GM19043 (cell line): ENCODE results near the gene ISCA2.

Source experiments
- ATAC-seq: cut with Tn5 transposase; IDR thresholded peaks from one replicate; pipeline ENCODE4 v1.9.1; 2021; ENCODE audit warnings: low read depth; ENCODE audit not compliant: unreplicated experiment

The ISCA2 gene

DNA sequence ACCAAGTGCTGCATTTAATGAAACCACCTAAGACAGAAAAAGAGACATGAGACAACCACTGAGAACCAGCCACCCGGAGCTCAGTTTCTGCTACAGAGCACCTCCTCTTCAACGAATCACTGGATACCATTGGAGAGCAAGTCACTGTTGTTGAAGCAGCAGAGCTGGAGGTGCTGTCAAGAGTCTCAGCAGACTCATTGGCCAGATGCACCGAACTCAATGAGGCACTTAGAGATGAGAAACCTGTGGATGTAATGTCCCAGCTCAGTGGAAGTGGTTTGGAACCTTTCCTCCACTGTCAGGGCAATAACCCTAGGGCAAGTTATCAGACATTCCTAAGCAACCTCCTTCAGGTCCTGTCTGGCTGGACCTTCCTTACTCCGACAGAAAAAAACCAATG is 13.5 kb upstream of the ISCA2 start:
- no peak for ATAC-seq

DNA sequence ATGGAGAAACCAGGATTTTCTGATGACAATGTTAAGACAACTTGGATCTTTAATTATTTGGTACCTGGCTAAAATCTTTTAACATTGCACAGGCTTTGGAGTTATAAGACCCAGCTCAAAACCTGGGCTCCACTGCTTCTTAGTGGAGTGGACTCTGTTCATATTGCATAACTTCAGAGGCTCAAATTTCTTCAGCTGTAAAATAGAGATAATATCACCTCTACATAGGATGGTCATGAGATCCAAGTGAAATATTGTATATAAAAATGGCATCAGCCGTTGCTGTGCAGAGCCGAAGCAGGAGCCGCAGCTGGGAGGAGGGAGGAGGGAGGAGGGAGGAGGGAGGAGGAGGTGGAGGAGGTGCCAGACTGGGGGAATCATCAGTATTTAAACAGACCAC is 11.0 kb upstream of the ISCA2 start:
- ATAC-seq: no peak

DNA sequence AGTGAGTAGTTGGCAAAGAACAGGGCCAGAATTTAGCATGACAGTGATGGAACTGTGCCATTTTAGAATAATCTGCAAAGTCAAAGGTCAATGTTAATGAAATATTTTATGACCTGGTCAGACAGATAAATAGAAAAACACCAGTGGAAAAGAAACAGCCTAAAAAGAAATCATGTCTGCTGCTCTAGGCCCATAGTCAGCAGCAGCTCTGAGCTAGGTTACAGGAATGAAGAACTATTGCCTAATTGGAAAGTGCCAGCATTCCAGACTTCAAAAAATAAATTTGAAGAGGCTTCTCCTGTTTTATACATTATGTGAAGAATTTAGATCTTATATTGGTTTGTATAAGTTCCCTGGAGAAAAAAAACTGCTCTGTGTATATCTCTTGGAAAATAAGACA is 10.2 kb upstream of the ISCA2 start:
- ATAC-seq: no peak

DNA sequence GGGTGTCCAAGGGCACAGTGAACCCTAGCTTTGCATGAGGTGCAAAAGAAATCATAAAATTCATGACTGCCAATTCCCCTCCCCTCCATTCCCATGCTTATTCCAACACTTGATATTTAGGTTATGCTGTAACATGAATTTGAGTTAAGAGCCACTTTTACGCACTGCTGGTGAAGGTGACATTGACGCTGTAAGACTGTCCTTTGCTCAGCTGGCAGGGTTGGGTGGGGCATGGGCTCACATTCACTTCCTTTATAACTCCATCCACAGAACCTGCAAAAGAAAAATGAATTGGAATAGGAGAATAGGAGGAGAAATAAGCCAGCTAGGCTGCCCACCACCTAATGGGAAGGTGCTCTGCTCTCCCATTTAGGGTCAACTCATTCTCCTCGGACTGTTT is 7.4 kb upstream of the ISCA2 start:
- no peak for ATAC-seq

DNA sequence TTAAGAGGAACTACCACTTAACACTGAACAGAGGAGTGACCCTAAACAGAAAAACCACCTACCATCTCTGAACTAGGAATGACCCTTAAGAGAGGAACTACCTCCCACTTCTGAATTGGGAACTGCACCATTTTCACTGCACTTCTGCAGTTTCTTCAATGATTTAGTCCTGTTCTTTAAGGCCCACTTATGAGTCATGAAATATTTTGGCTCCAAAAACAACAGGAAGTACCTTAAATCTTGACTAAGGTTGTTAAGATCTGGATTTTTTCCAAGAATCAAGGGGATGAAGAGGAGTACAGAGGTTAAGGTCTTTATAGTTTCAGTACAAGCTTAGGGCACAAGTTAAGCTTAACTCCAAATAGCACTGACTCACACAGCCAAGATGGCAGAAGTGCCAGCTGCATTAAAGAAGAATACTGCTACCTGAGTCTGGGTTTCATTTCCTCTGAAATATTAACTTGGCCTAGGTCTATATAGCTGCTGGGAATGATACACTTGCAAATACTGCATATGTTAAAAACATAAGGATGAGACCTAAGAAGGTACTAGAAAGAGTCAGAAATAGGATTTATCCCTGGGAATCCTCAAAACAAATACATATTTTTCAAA is 4.7 kb upstream of the ISCA2 start:
- ATAC-seq: no peak

DNA sequence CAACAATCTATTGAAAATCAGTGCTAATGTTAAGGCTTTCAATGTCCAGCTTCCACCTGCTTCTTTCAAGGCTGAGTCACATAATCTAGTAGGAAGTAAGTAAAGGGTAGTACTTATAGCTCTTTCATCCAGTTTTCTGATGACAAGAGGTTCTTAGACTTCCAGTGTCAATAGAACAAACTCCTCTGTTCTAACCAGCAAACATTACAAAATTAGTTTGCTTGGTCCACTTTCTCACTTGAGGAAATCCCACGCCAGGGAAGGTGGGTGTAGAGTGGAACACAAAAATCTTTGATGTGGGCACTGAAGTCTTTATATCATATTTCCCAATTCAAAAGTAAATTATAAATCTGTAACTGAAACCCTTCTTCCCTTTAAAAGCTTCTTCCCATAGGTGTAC is 3.1 kb upstream of the ISCA2 start:
- no peak for ATAC-seq

DNA sequence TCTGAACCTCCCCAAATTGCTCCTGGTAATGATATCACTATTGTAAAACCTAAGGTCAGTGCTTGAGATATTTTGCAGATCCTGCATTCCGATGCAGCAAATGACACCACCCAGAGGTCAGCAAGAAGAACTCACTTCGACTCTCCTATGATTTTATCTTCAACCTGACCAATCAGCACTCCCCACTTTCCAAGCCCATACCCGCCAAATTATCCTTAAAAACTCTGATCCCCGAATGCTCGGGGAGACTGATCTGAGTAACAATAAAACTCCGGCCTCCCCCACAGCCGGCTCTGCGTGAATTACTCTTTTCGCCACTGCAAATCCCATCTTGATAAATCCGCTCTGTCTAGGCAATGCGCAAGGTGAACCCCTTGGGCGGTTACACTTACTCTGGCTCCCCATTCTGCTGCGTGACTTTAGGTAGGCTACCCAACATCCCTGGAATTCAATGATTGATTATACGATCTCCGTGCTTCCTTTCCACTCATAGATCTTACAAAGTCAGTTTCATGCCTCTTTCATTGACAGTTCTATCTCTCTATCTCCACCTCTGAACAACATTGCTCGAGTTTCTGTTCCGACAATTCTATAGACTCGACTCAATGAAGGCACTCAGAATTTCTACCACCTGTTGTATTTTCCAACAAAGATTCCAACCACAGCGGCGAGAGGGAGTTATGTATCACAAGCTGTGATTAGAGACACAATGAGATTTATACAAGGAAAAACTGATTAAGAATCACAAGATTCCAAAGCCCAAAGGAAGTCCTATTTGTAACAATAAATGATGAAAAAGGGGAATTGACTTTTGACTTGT is 1.4 kb upstream of the ISCA2 start:
- no peak for ATAC-seq

DNA sequence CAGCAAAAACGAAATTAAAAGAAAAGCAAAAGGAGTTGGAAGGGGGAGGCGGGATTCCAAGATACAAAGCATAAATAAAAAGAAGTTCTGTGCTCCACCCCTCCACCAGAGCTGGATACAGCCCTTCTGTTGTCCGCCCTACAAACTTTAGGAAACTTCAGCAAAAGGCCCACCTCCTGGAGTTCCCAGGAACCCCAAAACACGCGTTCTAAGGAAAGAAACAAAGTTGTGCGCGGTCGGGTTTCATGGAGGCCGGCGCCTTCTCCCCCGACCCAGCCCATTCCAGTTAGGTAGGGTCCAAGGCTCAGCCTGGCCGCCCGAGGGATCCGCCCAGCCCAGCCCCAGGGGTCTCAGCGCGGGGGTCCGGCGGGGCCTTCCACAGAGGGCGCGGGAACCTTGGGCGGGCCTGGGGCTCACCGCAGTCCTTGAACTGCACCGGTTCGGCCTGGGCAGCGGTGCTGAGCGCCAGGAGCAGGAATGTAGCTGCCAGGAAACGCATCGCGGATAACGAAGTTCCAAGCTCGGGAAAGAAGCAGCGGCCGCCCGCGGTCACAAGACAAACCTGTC is 706 bp upstream of the ISCA2 start, which contains the start of gene NPC2:
NPC2 (minus strand) TSS at position 530 of the 567 bp plus-strand sequence; CDS start at position 499, 31 bp downstream.
- ATAC-seq: no peak

DNA sequence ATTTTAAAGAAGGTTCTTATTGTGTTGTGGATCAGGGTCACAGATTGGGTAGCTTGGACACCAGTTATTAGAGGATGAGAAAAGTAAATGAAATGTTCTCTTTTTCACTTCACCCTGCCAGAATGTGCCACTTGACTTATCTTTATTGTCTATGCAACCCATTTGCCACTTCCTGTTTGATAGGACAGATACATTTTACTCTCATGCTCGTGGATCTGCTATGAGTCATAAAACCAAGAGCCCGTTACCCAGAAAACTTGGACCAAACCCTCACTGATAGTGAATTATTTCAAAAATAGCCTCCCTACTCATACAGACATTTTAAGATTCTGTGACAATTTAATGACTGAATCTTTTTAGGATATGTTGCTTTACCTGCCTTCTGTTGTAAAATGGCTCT is 1.8 kb downstream of the ISCA2 start:
- no peak for ATAC-seq

DNA sequence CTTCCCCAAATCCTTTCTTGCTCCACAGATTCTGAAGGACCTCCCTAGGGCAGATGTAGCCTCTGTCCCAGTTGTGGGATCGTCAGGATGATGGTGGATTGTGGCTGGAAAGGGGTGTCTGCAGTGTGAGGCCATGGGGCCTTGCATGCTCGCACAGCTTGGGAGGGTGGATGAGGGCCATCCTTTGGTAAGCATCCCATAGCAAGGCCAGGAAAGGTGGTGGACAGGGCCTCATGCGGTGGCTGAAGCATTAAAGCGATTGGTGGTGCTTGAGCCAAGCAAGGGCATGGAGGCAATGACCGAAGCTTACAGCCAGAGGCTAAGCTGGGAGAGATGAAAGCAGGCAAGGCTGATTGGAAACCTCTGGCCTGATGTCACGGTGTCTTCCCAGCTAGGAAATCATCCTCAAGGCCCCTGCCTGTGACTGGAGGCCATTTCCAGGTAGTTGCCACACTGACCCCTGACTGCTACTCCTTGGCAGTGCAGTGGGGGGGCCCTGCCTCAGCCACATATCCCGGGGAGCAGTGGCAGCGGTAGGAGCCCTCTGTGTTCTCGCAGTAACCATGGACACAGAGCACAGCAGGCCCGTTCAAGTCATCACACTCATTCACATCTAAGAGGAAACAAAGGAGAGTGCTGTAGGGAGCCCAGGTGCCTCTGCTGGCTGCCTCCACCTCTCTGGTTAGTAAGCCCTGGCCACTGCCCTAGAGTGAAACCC is 7.0 kb downstream of the ISCA2 start:
- no peak for ATAC-seq

DNA sequence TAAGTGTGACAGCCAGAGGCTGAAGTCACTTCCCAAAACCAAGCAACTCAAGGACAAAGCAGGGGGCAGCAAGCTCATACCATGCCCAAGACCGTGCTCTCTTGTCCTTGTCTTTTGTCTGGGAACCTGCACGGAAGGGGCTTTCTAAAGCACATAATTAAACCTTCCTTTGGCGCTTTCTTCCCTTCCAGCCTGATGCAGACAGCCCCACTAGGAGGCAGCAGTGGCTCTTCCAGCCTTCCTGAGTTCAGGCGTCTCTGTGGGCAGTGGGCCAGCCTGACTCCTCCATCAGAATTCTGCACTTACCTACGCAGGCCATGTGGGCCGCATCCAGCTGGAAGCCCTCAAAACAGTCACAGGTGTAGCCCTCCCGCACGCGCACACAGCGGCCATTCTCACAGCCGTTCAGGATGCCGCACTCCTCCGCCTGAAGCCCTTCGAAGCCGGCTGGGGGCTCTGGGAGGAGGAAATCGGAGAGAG is 7.6 kb downstream of the ISCA2 start:
- no peak for ATAC-seq

DNA sequence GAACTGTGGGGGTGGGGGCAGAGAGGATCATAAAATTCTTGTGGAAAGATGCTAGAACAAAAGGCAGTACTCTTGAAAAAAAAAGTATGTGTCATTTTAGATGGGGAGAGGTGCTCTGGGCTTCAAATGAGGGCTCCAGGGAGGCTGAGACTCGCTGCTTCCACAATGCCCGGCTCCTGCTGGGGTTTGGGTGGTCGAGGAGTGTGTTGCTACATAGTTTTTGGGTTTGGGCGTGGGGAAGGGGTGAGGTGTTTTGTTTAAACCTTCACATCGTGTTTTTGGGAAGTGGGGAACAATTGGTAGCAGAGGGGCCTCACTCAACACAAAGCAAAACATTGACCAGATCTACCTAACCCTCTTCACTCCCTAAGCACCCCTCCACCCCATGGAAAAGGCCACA is 8.1 kb downstream of the ISCA2 start:
- no peak for ATAC-seq

DNA sequence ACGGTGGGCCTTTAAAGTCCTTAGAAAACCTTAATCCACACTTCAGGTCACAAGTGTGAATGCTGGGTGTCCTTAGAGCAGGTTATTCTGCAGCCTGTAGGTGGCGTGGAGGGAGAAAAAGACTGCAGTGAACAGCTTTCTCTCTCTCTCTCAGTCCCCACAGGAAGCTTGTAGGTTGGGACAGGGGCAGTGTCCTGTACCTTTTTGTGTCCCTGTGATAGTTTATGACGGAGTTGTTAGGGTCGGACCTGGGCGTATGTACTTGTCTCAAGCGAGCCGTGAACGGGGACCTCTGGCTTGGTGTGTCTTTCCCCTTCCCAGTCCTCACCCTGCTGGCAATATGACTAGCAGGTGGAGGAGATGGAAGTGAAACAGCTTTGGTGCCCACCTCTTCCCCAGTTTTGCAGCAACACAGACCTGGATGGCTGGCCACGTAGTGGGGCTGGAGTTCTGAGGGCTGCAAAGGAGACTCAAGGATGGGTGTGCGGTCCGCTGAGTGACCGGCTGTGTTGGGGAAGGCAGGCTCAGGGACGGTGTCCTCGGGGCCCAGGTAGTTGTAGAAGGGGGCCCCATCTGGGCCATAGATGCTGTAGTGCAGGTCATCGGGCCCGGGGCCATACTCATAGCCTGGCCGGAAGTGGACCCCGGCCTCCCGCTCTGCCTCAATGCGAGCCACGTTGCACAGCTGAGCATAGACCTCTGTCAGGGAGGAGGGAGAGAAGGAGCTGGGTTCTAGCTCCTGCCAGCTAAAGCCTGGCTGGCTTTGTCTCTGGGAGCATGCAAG is 8.9 kb downstream of the ISCA2 start:
- no peak for ATAC-seq

DNA sequence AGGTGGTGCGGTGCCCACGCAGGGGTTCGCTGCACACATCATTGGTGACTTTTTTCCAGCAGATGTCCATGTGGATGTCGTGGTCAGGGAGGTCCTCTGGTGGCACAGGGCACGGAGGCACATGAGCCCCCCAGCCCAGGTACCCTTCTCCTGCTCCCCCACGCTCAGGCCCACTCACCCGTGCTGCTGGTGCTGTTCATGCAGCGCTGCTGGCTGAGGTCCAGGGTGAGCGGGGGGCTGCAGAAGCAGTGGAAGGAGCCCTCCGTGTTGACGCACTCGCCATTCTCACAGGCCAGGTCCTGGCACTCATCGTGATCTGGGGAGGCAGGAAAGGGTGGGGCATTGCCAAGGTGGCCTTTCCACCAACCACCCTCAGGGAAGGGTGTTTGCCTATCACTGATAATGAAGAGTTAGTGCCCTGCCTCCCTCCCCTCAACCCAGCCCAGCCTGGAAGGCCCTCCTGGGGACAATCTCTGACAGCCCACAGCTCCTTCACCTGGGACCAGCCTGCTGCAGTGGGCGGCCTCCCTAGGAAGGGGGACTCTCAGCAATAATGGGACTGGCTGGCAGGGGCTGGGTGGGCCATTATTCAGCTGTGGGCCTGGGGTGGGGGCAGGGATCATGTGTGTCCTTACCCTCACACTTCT is 9.8 kb downstream of the ISCA2 start:
- no peak for ATAC-seq

DNA sequence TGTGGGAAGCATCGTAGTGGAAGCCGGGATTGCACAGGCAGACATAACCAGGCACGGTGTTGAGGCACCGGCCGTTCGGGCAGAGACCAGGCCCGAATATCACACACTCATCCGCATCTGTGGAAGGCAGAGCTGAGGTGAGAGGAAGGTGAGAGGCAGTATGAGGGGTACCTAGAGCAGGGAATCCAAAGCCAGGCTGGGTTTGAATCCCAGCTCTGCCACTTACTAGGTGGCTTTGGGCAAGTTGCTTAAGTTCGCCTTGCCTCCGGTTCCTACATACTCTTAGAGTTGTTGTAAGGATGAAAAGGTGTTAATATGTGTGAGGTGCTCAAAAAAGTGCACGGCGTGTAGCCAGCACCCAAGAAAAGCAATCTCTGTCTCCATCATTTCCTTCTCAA is 10.4 kb downstream of the ISCA2 start:
- no peak for ATAC-seq

DNA sequence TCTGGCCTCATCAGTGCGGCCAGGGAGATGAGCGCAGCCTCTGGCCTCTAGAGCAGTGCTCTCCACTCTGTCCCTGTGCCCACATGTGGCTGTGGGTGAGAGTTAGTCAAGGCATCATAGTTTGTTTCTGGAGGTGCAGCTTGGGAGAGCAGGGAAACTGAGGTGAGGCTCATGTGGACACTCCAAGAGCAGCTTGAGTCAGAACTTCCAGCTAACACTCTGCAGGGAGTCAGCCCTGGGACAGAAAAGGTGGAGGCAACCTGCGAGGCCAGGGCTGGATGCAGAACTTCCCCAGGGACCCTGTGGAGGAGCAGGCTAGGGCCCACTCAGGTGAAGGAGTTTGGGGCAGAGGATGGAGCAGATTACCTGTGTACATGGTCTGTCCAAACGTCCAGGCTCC is 10.8 kb downstream of the ISCA2 start:
- no peak for ATAC-seq

DNA sequence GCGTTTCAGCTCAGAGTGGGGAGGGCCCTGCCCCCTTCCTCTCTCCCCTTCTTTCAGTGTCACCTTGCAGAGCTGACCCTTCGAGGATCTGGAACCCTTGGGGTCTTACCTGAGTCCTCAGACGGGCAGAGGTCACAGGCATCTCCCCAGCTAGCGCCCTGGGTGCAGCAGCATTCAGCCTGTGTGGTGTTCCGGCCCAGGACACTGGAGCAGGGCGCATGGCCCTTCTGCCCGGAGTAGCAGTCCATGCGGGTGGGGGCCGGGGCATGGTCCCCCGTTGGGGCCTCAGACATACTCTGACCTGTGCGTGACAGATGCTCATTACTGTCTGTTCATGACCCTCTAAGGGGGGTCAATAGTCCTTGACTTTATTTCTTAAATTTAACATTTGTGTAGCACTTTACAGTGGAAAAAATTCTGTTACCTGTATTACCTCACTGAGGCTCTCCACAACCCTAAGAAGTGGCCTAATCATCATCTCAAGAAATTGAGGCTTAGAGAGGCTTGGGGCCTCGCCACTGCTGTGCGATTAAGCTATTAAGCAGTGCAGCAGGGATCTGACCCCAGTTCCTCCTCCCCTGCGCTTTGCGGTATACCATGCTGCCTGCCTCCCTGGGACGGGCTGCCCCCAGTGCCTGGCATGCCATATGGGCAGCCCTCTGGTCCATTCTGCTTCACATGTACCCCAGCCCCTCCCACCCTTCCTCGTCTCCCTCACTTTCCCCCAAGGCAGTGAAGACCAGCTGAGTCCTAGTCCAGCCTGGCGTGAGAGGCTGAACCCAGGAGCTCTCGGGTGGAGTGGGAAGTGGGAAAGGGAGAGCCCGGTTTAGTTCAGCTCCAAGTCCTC is 11.5 kb downstream of the ISCA2 start:
- ATAC-seq: no peak

DNA sequence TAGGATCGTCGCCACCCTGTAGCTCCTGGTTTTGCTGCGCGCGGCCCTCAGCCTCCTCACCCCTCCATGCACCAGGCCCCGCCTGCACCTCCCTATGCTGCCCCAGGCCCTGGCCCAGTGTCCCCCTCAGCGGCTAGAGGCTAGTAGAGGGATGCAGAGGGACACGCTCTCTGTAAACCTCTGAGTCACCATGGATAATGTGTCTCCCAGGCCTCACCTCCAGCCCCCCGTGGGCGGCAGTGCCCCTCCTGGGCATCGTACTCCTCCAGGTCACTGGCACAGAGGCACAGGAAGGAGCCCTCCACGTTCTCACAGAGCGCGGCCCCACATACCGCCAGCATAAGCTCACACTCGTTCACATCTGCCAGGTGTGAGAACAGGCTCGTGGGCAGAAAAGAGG is 12.3 kb downstream of the ISCA2 start:
- no peak for ATAC-seq

DNA sequence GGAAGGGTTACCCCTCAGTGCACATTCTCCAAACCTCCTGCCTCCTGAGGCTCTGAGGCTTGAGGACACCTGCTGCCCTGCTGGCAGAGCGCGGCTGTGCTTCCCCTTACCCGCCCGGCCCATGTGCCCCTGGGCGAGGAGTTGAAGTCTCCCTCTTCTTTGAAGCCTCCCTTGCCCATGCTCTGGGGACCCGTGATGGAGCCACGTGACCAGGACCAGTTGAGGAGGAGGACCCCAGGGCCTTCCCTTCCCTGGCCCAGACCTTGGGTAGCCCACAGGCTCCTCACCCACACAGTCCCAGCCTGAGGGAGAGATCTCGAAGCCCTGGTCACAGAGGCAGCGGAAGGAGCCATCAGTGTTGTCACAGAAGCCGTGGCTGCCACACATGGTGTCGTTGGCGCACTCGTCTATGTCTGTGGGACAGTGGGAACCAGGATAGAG is 12.9 kb downstream of the ISCA2 start:
- no peak for ATAC-seq
